ENCODE data around the gene ATP1A3.

DNA sequence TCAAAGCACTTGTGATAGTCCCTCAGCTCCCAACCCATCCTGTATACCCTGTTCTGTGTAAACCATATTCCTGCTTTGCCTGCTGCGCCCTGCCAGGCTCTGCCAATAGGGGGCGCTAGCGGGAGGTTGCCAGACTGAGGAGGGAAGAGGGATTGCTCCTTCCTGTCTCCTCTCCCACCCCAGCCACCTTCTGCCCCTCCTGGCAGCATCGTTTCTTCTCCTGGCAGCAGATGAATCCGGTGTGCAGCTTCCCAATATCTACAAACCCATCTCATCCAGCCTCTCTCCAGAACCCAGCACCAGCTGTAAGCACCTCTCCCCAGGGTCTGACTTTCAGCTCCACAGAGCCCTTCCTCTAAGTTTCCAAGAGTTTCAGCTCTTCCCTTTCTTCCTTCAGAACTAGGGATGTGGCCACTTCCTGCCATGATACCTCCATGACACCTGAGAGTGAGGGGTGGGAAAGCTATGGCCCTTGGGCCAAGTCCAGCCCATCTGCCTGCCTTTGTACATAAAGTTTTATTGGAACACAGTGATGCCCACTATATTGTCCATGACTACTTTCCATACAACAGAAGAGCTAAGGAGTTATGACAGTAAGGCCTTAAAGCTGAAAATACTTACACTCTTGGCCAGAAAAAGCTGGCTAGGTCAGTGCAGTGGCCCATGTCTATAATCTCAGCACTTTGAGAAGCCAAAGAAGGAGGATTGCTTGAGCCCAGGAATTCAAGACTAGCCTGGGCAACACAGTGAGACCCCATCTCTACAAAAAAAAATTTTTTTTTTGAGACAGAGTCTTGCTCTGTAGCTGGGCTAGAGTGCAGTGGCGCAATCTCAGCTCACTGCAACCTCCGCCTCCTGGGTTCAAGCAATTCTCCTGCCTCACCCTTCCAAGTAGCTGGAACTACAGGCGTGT, 34.5 kb upstream of the ATP1A3 start:
- TF ChIP-seq YY1 (IDR thresholded peaks at IDR 0.05; ENCODE audit: insufficient read depth, insufficient read length) (no peak), ZNF274 (IDR thresholded peaks at IDR 0.05; ENCODE audit: low read depth, low read length) (no peak), SUZ12 (IDR thresholded peaks at IDR 0.05; ENCODE audit: extremely low read depth, insufficient read depth, insufficient read length) (no peak)
